LHCN-M2 (cell line): ENCODE data around the gene CNOT2. TPM values are rescaled to one million over a fixed set of nuclear protein-coding genes. Genes with fewer than 3 reads are reported as not detected.
"Not testable (repeated sequence)": the region's sequence is repeated elsewhere in the genome, so short reads cannot be mapped to it uniquely, and the experiment has no call there.

Experiments used
- DNase-seq: peaks from one replicate; pipeline ENCODE4 v3.0.0-alpha.2; 2012; ENCODE audit warnings: low read depth
- total RNA-seq: library from RNA; depleted of rRNA; stranded (reverse); fragments of >200 nt; gene quantifications from 2 replicates; pipeline ENCODE4 v1.2.3, GENCODE V29; 2014

The CNOT2 gene
- total RNA-seq, 1 experiment from 2014 or later, result 87.0 TPM

- no peak for DNase-seq
These were observed 121.6 kb downstream of the CNOT2 start for GRCh38 chr12:70364695-70365397.

- DNase-seq, result no peak
These were observed 122.1 kb downstream of the CNOT2 start for GRCh38 chr12:70365398-70365647.

GRCh38 chr12:70365648-70366518, 122.7 kb downstream of the CNOT2 start, which contains the start of gene KCNMB4:
Gene KCNMB4 (plus strand): TSS chr12:70366290. CDS start chr12:70366735, 445 bp downstream.
- DNase-seq, result peak; percentile 48

GRCh38 chr12:70366581-70367257, 123.5 kb downstream of the CNOT2 start:
- DNase-seq, result peak; percentile 19

GRCh38 chr12:70367258-70368141, 124.3 kb downstream of the CNOT2 start:
- DNase-seq, result peak; percentile 4

GRCh38 chr12:70372881-70373280, 129.6 kb downstream of the CNOT2 start:
- DNase-seq, result no peak

- DNase-seq, result no peak
These were observed 136.6 kb downstream of the CNOT2 start for GRCh38 chr12:70379846-70380245.

GRCh38 chr12:70383484-70383883, 140.3 kb downstream of the CNOT2 start:
- DNase-seq, result no peak

- no peak for DNase-seq
These were observed 140.7 kb downstream of the CNOT2 start for GRCh38 chr12:70383886-70384285.

GRCh38 chr12:70386771-70387170, 143.5 kb downstream of the CNOT2 start:
- DNase-seq, result no peak

- no peak for DNase-seq
These were observed 146.4 kb downstream of the CNOT2 start for GRCh38 chr12:70389678-70390077.

GRCh38 chr12:70392631-70393030, 149.4 kb downstream of the CNOT2 start:
- DNase-seq, result not testable (repeated sequence)

GRCh38 chr12:70393787-70394499, 150.7 kb downstream of the CNOT2 start:
- peak; percentile 22 for DNase-seq

- DNase-seq, result no peak
These were observed 154.8 kb downstream of the CNOT2 start for GRCh38 chr12:70398002-70398401.

- DNase-seq, result no peak
These were observed 155.6 kb downstream of the CNOT2 start for GRCh38 chr12:70398862-70399261.

- no peak for DNase-seq
These were observed 156.1 kb downstream of the CNOT2 start for GRCh38 chr12:70399311-70399710.

- DNase-seq, result no peak
These were observed 156.9 kb downstream of the CNOT2 start for GRCh38 chr12:70400124-70400523.

- DNase-seq, result no peak
These were observed 159.4 kb downstream of the CNOT2 start for GRCh38 chr12:70402597-70402996.

GRCh38 chr12:70403826-70404225, 160.6 kb downstream of the CNOT2 start:
- no peak for DNase-seq
